K562 (cell line): ENCODE data around the gene MORF4L1. TPM values are rescaled to one million over a fixed set of nuclear protein-coding genes. Genes with fewer than 3 reads are reported as not detected.
A peak's percentile ranks its signal among the peaks of the same experiment; 100 is the strongest.

ENCODE experiments used
- ARID4B ChIP-seq: sonication (generic); formaldehyde crosslinking; IDR thresholded peaks from 2 replicates; pipeline ENCODE4 v1.8.0; 2022; ENCODE audit warnings: mild to moderate bottlenecking, missing genetic modification reagents
- CBFB ChIP-seq: sonication (generic); formaldehyde crosslinking; IDR thresholded peaks from 2 replicates; pipeline ENCODE4 v1.4.0; 2020; ENCODE audit warnings: mild to moderate bottlenecking, missing genetic modification reagents
- CHD1 ChIP-seq: fragments of 200-600 bp; sonication (generic); IDR thresholded peaks from one replicate; pipeline ENCODE4 v1.6.1; 2012; ENCODE audit warnings: mild to moderate bottlenecking, moderate library complexity, low read length, inconsistent platforms
- CHD2 ChIP-seq: IDR thresholded peaks from 2 replicates; pipeline ENCODE4 v1.6.1; 2011; ENCODE audit warnings: low read depth, low read length
- CTCF ChIP-seq, 3 experiments: IDR thresholded peaks in 2 of 3; conservative IDR thresholded peaks in 1 of 3; 2 replicates each; pipeline ENCODE4 v1.5.1; 2011 to 2012; ENCODE audit warnings: low read length in 3 of 3, mild to moderate bottlenecking in 3 of 3, control low read depth in 2 of 3, improper control_type of control experiment in 1 of 3, inconsistent platforms in 1 of 3, low read depth in 1 of 3, mixed read lengths in 1 of 3, moderate library complexity in 1 of 3; ENCODE audit not compliant: insufficient read depth in 2 of 3
- EHMT2 ChIP-seq: fragments of 450-650 bp; IDR thresholded peaks from 2 replicates; pipeline ENCODE4 v1.6.1; 2018; ENCODE audit warnings: antibody characterized with exemption
- JUND ChIP-seq, 2 experiments: IDR thresholded peaks; 2 replicates in 1 of 2; 3 replicates in 1 of 2; pipeline ENCODE4 v1.6.1; 2011; ENCODE audit warnings: borderline replicate concordance in 2 of 2, low read depth in 2 of 2, low read length in 2 of 2, improper control_type of control experiment in 1 of 2, missing biosample characterization in 1 of 2, missing genetic modification characterization in 1 of 2, missing genetic modification reagents in 1 of 2
- MCM5 ChIP-seq: fragments of 450-650 bp; IDR thresholded peaks from 2 replicates; pipeline ENCODE4 v1.6.1; 2016; ENCODE audit warnings: low read depth
- MTA3 ChIP-seq: fragments of 450-650 bp; formaldehyde crosslinking; IDR thresholded peaks from 2 replicates; pipeline ENCODE4 v1.6.1; 2017; ENCODE audit warnings: mild to moderate bottlenecking, borderline replicate concordance
- POLR2A ChIP-seq: fragments of 450-650 bp; conservative IDR thresholded peaks from 2 replicates; pipeline ENCODE4 v1.6.1; 2016
- RCOR1 ChIP-seq, 2 experiments: IDR thresholded peaks; 2 replicates each; pipeline ENCODE4 v1.6.1; 2012; ENCODE audit warnings: low read depth in 2 of 2, low read length in 2 of 2, borderline replicate concordance in 1 of 2, improper control_type of control experiment in 1 of 2
- TBL1XR1 ChIP-seq, 2 experiments: IDR thresholded peaks; 2 replicates each; pipeline ENCODE4 v1.6.1; 2012; ENCODE audit warnings: improper control_type of control experiment in 2 of 2, low read length in 2 of 2, mild to moderate bottlenecking in 1 of 2
- TCF7 ChIP-seq: sonication (generic); IDR thresholded peaks from 2 replicates; pipeline ENCODE4 v1.6.1; 2016; ENCODE audit warnings: antibody characterized with exemption, borderline replicate concordance
- ZBTB26 ChIP-seq: fragments of 450-650 bp; formaldehyde crosslinking; IDR thresholded peaks from 2 replicates; pipeline ENCODE4 v1.4.0; 2022; ENCODE audit warnings: missing genetic modification characterization
- ZNF764 ChIP-seq: fragments of 250-450 bp; sonication (Bioruptor Pico); IDR thresholded peaks from 2 replicates; pipeline ENCODE4 v1.4.0; 2020; ENCODE audit warnings: low read depth, mild to moderate bottlenecking, moderate library complexity
- polyA plus RNA-seq, 8 experiments: library from polyadenylated mRNA; depleted of rRNA in 4 of 8; stranded (reverse) in 5 of 8; unstranded in 3 of 8; fragments of >200 nt; fragmentation: Nextera tagmentation in 2 of 8; fragmentation: Illumina TruSeq in 1 of 8; extraction: Ambion mirVana in 2 of 8; extraction: Trizol in 1 of 8; gene quantifications; 2 replicates each; pipeline versions ENCODE4 v1.2.1 to v1.2.3, GENCODE V29; 2011 to 2014; ENCODE audit warnings: inconsistent platforms in 1 of 8, missing spikeins in 1 of 8
- total RNA-seq, 7 experiments: library from RNA; depleted of rRNA in 6 of 7; stranded (reverse); fragments of >200 nt in 6 of 7; fragmentation: Illumina TruSeq in 2 of 7; extraction: Trizol in 2 of 7; gene quantifications; 2 replicates each; pipeline versions ENCODE4 v1.2.1 to v1.2.3, GENCODE V29; 2011 to 2021; ENCODE audit warnings: low replicate concordance in 1 of 7

Gene MORF4L1
- total and polyA plus RNA-seq, 9 of the 15 experiments (the other 6 are each of a cell fraction or from before 2014, with no cell fraction given) = 127 to 615 (median 281) TPM

- TF ChIP-seq ARID4B (CRISPR knock-in tag) (no peak), ZNF764 (CRISPR knock-in tag) (no peak), MCM5 (no peak), CHD2 (no peak), TCF7 (no peak), RCOR1 (IDR thresholded peaks at IDR 0.05; ENCODE audit: borderline replicate concordance in 1 of 2, low read depth in 2 of 2, low read length in 2 of 2) (no peak), ZBTB26 (no peak), CHD1 (no peak), CTCF (IDR thresholded peaks at IDR 0.05 in 2 of 3, conservative IDR thresholded peaks at IDR 0.05 in 1 of 3; ENCODE audit: insufficient read depth in 2 of 3, low read depth in 1 of 3, low read length in 3 of 3) (peak; percentile 36 to 63 (median 60); a peak in 5 of 6 replicates), JUND (IDR thresholded peaks at IDR 0.05; ENCODE audit: borderline replicate concordance, low read depth, low read length) (0 out of 2 replicates have a peak, but pooled peaks have one; percentile 10), JUND (tag; IDR thresholded peaks at IDR 0.05; ENCODE audit: borderline replicate concordance, low read depth, low read length) (no peak), MTA3 (no peak), CBFB (CRISPR knock-in tag) (no peak), TBL1XR1 (IDR thresholded peaks at IDR 0.05; ENCODE audit: low read length in 2 of 2) (peak in 1 of 2 experiments; percentile 81; a peak in 1 of 4 replicates), POLR2A (no peak), EHMT2 (no peak)
Measured at GRCh38 chr15:78859971-78860719, 12.5 kb upstream of the MORF4L1 start (continued).
